PFSK-1 (cell line): ENCODE measurements around the gene PNCK.

Experiments used
- REST ChIP-seq, 2 experiments: IDR thresholded peaks; 2 replicates each; pipeline versions ENCODE4 v1.6.1 to v1.8.0; 2011 to 2012; ENCODE audit warnings: low read depth in 2 of 2, low read length in 2 of 2, control low read depth in 1 of 2, inconsistent platforms in 1 of 2, mild to moderate bottlenecking in 1 of 2, moderate library complexity in 1 of 2; ENCODE audit not compliant: insufficient read depth in 1 of 2
- SIN3A ChIP-seq: IDR thresholded peaks from 2 replicates; pipeline ENCODE4 v1.6.1; 2012; ENCODE audit warnings: mild to moderate bottlenecking, low read length, moderate library complexity, borderline replicate concordance; ENCODE audit not compliant: insufficient read depth

DNA sequence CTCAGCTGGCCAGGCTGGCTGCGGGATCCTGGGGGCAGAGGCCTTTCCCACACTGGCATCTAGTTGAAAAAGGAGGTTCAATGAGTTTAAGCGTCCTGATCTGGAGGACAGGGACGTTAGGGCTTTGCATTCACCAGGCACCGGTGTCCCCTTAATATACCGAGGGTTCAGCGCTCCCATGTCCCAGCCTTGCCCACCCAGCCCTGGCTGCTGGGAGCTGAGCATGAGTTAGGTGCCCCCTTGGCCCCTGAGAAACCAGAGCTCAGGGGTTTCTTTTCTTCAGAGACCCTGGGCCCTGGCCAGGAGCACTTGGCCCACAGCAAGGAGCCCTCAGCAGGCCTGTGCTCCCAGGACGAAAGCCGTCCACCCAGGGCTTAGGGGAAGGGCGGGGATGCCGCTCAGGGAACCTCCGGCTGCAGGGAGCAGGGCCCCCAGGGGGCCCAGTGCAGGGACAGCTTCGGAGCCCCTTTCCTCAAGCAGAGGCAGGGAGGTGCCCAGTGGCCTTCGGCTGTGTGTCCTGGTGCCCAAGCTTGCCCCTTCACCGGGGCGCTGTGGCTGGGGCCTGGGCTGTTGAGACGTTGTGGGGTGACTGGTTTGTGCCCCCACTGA lies 47.5 kb downstream of the PNCK start:
- TF ChIP-seq SIN3A = no peak
- TF ChIP-seq REST (IDR thresholded peaks at IDR 0.05; ENCODE audit: insufficient read depth in 1 of 2, low read depth in 2 of 2, low read length in 2 of 2) = no peak
